Measurements from ENCODE around the gene CYGB. TPM values are rescaled to one million over a fixed set of nuclear protein-coding genes. Genes with fewer than 3 reads are reported as not detected.
"Not testable (repeated sequence)": the region's sequence is repeated elsewhere in the genome, so short reads cannot be mapped to it uniquely, and the experiment has no call there.

Gene CYGB
- total RNA-seq, 6 experiments from 2014 or later = 0.26 to 0.66 (median 0.33) TPM

DNA sequence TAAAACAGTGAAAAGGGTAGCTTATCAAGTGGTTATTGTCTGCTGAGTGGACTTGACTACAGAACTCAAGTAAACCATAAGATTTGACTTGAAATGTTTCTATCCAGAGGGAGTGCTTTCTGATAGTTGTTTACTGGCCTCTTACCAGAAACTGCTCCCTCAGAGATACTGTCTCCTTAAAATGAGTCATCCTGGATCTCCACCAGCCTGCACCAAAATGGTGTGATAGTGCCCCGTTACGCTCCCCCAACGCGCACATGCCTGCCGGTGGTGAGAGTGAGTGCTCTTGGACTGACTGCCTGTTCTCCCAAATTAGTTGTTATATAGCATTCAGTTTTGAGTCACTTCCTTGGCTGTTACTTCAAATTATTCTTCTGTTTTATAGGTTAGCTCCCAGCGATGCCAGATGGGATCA, 25.2 kb upstream of the CYGB start:
- TF ChIP-seq, protein P1, sequence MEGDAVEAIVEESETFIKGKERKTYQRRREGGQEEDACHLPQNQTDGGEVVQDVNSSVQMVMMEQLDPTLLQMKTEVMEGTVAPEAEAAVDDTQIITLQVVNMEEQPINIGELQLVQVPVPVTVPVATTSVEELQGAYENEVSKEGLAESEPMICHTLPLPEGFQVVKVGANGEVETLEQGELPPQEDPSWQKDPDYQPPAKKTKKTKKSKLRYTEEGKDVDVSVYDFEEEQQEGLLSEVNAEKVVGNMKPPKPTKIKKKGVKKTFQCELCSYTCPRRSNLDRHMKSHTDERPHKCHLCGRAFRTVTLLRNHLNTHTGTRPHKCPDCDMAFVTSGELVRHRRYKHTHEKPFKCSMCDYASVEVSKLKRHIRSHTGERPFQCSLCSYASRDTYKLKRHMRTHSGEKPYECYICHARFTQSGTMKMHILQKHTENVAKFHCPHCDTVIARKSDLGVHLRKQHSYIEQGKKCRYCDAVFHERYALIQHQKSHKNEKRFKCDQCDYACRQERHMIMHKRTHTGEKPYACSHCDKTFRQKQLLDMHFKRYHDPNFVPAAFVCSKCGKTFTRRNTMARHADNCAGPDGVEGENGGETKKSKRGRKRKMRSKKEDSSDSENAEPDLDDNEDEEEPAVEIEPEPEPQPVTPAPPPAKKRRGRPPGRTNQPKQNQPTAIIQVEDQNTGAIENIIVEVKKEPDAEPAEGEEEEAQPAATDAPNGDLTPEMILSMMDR (IDR thresholded peaks at IDR 0.05) = no peak
- Mint-ChIP-seq H3K36me3 (ENCODE audit: low read depth) (peaks cover 66% of the 10 kb centered on the region), H3K4me1 (ENCODE audit: low read depth) (peaks cover 82% of the 10 kb centered on the region), H3K27ac (peak overlapping the region; percentile 79), H3K4me3 (peak overlapping the region; percentile 50), H3K9me3 (no peaks in the 10 kb centered on the region), H3K27me3 (ENCODE audit: insufficient read depth) (peaks cover 4% of the 10 kb centered on the region)
- DNase-seq = peak; percentile 97

DNA sequence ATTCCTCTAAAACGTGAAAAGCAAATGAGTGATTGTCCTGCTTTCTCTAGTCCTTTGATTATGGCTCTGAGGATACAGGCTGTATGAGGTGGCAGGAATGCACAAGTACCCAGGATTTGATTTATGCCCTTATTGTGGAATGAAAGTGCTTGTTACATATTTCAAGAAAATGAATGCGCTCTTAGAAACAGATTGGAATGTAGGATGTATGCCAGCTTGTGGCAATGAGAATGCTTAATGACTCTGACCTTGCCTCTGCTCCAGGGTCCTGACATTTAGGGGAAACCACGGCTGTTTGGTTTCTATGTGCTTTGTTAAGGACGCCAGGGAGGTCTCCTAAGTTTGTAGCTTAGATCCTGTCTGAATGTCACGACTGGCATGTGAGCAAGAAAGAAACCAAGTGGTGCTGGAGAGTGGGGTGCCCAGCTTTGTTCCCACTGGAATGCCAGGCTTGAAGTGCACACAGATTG, 24.3 kb upstream of the CYGB start:
- H3K4me3 Mint-ChIP-seq = peak overlapping the region; percentile 100
- peak; percentile 75 for DNase-seq
- TF ChIP-seq, protein P1 (IDR thresholded peaks at IDR 0.05) = no peak

DNA sequence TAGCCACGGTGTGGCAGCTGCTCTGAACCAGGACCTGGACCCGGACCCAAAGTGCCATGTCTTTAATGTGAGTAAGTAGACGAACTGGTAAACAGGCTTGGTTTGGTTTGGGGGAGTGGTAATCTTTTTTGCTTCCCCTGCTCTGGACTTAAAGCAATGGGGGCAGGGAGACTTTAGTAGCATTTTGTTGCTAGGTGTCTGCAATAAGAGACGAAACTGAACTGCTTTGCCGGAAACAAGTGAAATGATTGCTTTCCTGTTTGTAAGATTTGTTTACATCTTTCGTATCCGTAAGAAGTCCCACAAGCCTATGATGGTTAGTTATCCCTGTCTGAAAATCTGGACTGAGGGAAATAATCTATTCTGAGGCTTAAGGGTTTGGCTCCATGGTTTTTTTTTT, 23.8 kb upstream of the CYGB start:
- peaks cover 65% of the 10 kb centered on the region for H3K36me3 Mint-ChIP-seq (ENCODE audit: low read depth)
- DNase-seq = no peak
- H3K4me3 Mint-ChIP-seq = peak overlapping the region; percentile 100
- TF ChIP-seq, protein P1 (IDR thresholded peaks at IDR 0.05) = no peak
- H3K27me3 Mint-ChIP-seq (ENCODE audit: insufficient read depth) = peaks cover 4% of the 10 kb centered on the region
- H3K27ac Mint-ChIP-seq = peak overlapping the region; percentile 79
- peaks cover 84% of the 10 kb centered on the region for H3K4me1 Mint-ChIP-seq (ENCODE audit: low read depth)
- no peaks in the 10 kb centered on the region for H3K9me3 Mint-ChIP-seq

More for the DNA sequence above, 24.3 kb upstream of the CYGB start:
- peak overlapping the region; percentile 79 for H3K27ac Mint-ChIP-seq
- H3K36me3 Mint-ChIP-seq (ENCODE audit: low read depth) = peaks cover 68% of the 10 kb centered on the region
- H3K4me1 Mint-ChIP-seq (ENCODE audit: low read depth) = peaks cover 84% of the 10 kb centered on the region
- H3K27me3 Mint-ChIP-seq (ENCODE audit: insufficient read depth) = peaks cover 4% of the 10 kb centered on the region
- H3K9me3 Mint-ChIP-seq = no peaks in the 10 kb centered on the region

DNA sequence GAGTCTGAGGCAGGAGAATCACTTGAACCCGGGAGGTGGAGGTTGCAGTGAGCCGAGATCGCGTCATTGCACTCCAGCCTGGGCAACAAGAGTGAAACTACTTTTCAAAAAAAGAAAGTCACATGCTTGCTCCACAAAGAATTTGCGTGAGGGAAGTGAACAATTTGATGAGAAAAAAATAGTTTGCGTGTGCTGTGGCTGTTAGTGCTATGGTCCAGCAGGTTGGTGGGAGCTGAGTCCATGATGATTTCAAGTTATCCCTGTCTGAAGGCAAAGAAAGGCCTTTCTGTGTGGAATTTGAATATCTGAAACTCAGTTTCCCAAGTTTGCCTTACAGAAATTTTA, 23.3 kb upstream of the CYGB start:
- Mint-ChIP-seq H3K27me3 (ENCODE audit: insufficient read depth) (peaks cover 4% of the 10 kb centered on the region), H3K4me1 (ENCODE audit: low read depth) (peaks cover 81% of the 10 kb centered on the region), H3K9me3 (no peaks in the 10 kb centered on the region), H3K4me3 (peak overlapping the region; percentile 100), H3K27ac (peak overlapping the region; percentile 79), H3K36me3 (ENCODE audit: low read depth) (peaks cover 60% of the 10 kb centered on the region)
- DNase-seq = no peak
- TF ChIP-seq, protein P1 (IDR thresholded peaks at IDR 0.05) = no peak

DNA sequence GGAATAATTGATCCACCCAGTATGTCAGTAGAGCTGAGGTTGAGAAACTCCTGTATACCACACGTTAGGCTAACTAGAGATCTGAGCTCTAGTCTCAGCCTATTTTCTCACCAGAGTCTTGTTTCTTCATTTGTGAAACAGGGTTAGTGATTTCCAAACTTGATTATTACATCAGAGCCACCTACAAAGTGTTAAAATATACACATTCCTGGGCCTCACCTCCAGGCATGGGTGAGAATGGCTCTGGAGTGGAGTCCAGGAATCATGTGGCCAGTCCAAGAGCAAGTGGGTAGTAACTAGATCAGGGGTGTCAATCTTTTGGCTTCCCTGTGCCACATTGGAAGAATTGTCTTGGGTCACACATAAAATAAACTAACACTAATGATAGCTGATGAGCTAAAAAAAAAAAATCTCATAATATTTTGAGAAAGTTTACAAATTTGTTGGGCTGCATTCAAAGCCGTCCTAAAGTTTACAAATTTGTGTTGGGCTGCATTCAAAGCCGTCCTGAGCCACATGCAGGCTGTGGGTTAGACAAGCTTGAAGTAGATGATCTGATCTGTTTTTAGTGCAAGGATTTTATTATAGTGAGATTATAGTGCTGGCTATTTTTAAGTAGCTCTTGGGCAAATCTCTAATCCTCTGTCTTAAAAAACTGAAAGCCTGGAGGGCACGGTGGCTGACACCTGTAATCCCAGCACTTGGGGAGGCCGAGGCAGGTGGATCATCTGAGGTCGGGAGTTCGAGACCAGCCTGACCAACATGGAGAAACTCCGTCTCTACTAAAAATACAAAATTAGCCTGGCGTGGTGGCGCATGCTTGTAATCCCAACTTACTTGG, 22.7 kb upstream of the CYGB start:
- TF ChIP-seq, protein P1 (IDR thresholded peaks at IDR 0.05) = no peak
- H3K36me3 Mint-ChIP-seq (ENCODE audit: low read depth) = peaks cover 54% of the 10 kb centered on the region
- H3K27me3 Mint-ChIP-seq (ENCODE audit: insufficient read depth) = peaks cover 4% of the 10 kb centered on the region
- peaks cover 75% of the 10 kb centered on the region for H3K4me1 Mint-ChIP-seq (ENCODE audit: low read depth)
- DNase-seq = no peak
- H3K9me3 Mint-ChIP-seq = no peaks in the 10 kb centered on the region
- peak overlapping the region; percentile 79 for H3K27ac Mint-ChIP-seq
- peak overlapping the region; percentile 100 for H3K4me3 Mint-ChIP-seq

DNA sequence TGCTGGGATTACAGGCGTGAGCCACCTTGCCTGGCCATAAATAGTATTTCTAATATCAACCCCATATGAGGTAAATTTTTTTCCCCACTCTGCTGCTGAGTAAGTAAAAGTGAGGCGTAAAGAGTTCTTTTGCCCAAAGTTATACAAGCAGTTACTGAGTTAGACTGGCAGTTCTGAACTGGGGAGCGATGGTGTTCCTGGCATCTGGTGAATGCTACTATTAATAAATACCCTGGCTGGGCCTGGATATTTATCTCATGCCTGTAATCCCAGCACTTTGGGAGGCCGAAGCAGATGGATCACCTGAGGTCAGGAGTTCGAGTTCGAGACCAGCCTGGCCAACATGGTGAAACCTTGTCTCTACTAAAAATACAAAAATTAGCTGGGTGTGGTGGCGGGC, 22.0 kb upstream of the CYGB start:
- peak overlapping the region; percentile 100 for H3K4me3 Mint-ChIP-seq

More for the DNA sequence above, 22.0 kb upstream of the CYGB start:
- not testable (repeated sequence) for DNase-seq; H3K27me3 Mint-ChIP-seq (ENCODE audit: insufficient read depth); H3K9me3 Mint-ChIP-seq
- H3K36me3 Mint-ChIP-seq (ENCODE audit: low read depth) = peaks cover 46% of the 10 kb centered on the region
- peaks cover 67% of the 10 kb centered on the region for H3K4me1 Mint-ChIP-seq (ENCODE audit: low read depth)
- peak overlapping the region; percentile 48 for H3K27ac Mint-ChIP-seq

Measured in HFFc6 (cell line).